Sigmoid colon (tissue), 4 donors: Measurements from ENCODE around the gene SELENOI.

Experiments used
- EP300 ChIP-seq, 4 donors: sonication (generic); formaldehyde crosslinking; IDR thresholded peaks; one replicate each; pipeline ENCODE4 v1.6.1; 2017; ENCODE audit warnings: antibody characterized with exemption in 4 of 4
- POLR2A ChIP-seq, 2 donors: fragments of 450-650 bp; IDR thresholded peaks; one replicate each; pipeline ENCODE4 v1.6.1; 2016; ENCODE audit warnings: antibody characterized with exemption in 2 of 2, mild to moderate bottlenecking in 2 of 2, moderate library complexity in 2 of 2
- TF ChIP-seq, protein P1 (sequence below), 4 experiments: fragments of 450-650 bp in 3 of 4; fragments of 200-600 bp in 1 of 4; IDR thresholded peaks; one replicate each; pipeline ENCODE4 v1.5.1; 2016 to 2019; ENCODE audit warnings: antibody characterized with exemption in 4 of 4, mild to moderate bottlenecking in 3 of 4, moderate library complexity in 2 of 4

- TF ChIP-seq, protein P1, sequence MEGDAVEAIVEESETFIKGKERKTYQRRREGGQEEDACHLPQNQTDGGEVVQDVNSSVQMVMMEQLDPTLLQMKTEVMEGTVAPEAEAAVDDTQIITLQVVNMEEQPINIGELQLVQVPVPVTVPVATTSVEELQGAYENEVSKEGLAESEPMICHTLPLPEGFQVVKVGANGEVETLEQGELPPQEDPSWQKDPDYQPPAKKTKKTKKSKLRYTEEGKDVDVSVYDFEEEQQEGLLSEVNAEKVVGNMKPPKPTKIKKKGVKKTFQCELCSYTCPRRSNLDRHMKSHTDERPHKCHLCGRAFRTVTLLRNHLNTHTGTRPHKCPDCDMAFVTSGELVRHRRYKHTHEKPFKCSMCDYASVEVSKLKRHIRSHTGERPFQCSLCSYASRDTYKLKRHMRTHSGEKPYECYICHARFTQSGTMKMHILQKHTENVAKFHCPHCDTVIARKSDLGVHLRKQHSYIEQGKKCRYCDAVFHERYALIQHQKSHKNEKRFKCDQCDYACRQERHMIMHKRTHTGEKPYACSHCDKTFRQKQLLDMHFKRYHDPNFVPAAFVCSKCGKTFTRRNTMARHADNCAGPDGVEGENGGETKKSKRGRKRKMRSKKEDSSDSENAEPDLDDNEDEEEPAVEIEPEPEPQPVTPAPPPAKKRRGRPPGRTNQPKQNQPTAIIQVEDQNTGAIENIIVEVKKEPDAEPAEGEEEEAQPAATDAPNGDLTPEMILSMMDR (IDR thresholded peaks at IDR 0.05), result no peak
- TF ChIP-seq POLR2A (IDR thresholded peaks at IDR 0.05) (no peak), EP300 (IDR thresholded peaks at IDR 0.05) (no peak)
Observed at GRCh38 chr2:26363958-26364357, 18.0 kb downstream of the SELENOI start.
